Right cardiac atrium (tissue), 5 donors: ENCODE results near the gene MT4. TPM values are rescaled to one million over a fixed set of nuclear protein-coding genes. Genes with fewer than 3 reads are reported as not detected.

ENCODE experiments used
- ATAC-seq, 2 donors: fragments of 200-7000 bp; cut with Tn5 transposase; one replicate each; pipeline versions ENCODE4 v1.8.0 to v1.9.1; 2020; ENCODE audit warnings: moderate library complexity in 2 of 2, mild to moderate bottlenecking in 1 of 2
- DNase-seq, 3 donors: peaks; one replicate each; pipeline ENCODE4 v3.0.0-alpha.2; 2020
- H3K27ac ChIP-seq: one replicate; pipeline ENCODE4 v1.5.1; 2013; ENCODE audit warnings: mild to moderate bottlenecking, low read length, control low read depth, moderate library complexity
- H3K27me3 ChIP-seq: one replicate; pipeline ENCODE4 v1.6.1; 2013; ENCODE audit not compliant: control insufficient read depth, insufficient read depth
- H3K4me1 ChIP-seq: one replicate; pipeline ENCODE4 v1.6.1; 2013; ENCODE audit warnings: low read length; ENCODE audit not compliant: control insufficient read depth, insufficient read depth
- H3K4me3 ChIP-seq: one replicate; pipeline ENCODE4 v1.5.1; 2013; ENCODE audit warnings: low read length, control low read depth
- H3K9me3 ChIP-seq: one replicate; pipeline ENCODE4 v1.6.1; 2013; ENCODE audit warnings: low read length; ENCODE audit not compliant: control insufficient read depth
- WGBS: extraction: QIAGEN DNeasy Blood & Tissue Kit; methylation state at CpG from one replicate; pipeline ENCODE4 v1.1.7; 2013; 5-methylcytosine and 5-hydroxymethylcytosine counted together
- intact Hi-C, 4 donors: fragments of 100-400 bp; cut with DNase I; formaldehyde crosslinking; loops; one replicate each; pipeline versions ENCODE4 v1.11.0 to v1.14.0; 2022 to 2023
- long read RNA-seq, 4 donors: library from polyadenylated mRNA; unstranded; transcript quantifications; one replicate each; pipeline ENCODE4 v2.0.0, GENCODE V29; 2020 to 2021
- polyA plus RNA-seq: library from polyadenylated mRNA; stranded (reverse); fragments of 200-250 nt; gene quantifications from one replicate; pipeline ENCODE4 v1.2.3, GENCODE V29; 2013
- total RNA-seq, 4 donors: library from RNA; stranded (reverse); fragmentation: NEBNext Ultra II Directional; extraction: Animal tissue kit (Norgen Biotek cat#: 25700); gene quantifications; one replicate each; pipeline ENCODE4 v1.2.1, GENCODE V29; 2021
- donor health status: healthy with polysubstance abuse.
- donor health status: DM: no; HTN: yes; CAD: no.
- donor health status: DM: no; HTN: no; CAD: no.
- donor health status: DM: no; HTN: yes; CAD: no; lungs with severe emphysema.
- donor health status: DM: yes; HTN: yes; CAD: no.

The MT4 gene
- total RNA-seq (not detected), polyA plus RNA-seq (not detected)
- long read RNA-seq, donor 1, result 0 reads
- long read RNA-seq, donor 2, result 0 reads
- long read RNA-seq, donor 3, result 0 reads
- long read RNA-seq, donor 4, result 0 reads

GRCh38 chr16:56564793-56565477, at the start of gene MT4:
TSS of gene MT4 (plus strand) at chr16:56565073. CDS start at chr16:56565129, 56 bp downstream.
- 70% methylated on average over 12 of the region's 12 CpGs for WGBS
- H3K4me1 ChIP-seq, result no peaks in the 10 kb centered on the region

GRCh38 chr16:56515665-56516064, 49.2 kb upstream of the MT4 start:
- no peaks in the 10 kb centered on the region for H3K9me3 ChIP-seq
- 64% methylated on average over 6 of the region's 6 CpGs for WGBS
- intact Hi-C loops, result loop anchor here in 2 of 4 donors (2.0 to 10.0 kb wide), 3 partner anchors 85 to 189 kb away; no protein-coding TSS in a partner anchor
- H3K4me3 ChIP-seq, result no peak overlapping the region
- H3K27me3 ChIP-seq, result no peaks in the 10 kb centered on the region
- DNase-seq, result no peak
- peaks cover 7% of the 10 kb centered on the region for H3K4me1 ChIP-seq
- no peak overlapping the region for H3K27ac ChIP-seq
- no peak for ATAC-seq

More at GRCh38 chr16:56564793-56565477, at the start of gene MT4:
- DNase-seq (no peak), ATAC-seq (no peak)
- H3K27ac ChIP-seq, result no peak within 1 kb of the TSS
- H3K9me3 ChIP-seq, result no peaks in the 10 kb centered on the region
- intact Hi-C loops, result no loop called here
- H3K4me3 ChIP-seq, result no peak within 1 kb of the TSS
- H3K27me3 ChIP-seq, result no peaks in the 10 kb centered on the region

- Histone ChIP-seq H3K9me3 (no peaks in the 10 kb centered on the region), H3K4me1 (peaks cover 7% of the 10 kb centered on the region), H3K27me3 (no peaks in the 10 kb centered on the region), H3K27ac (no peak overlapping the region), H3K4me3 (no peak overlapping the region)
- WGBS, result 92% methylated on average over 2 of the region's 2 CpGs
- ATAC-seq (no peak), DNase-seq (no peak)
- intact Hi-C loops, result loop anchor here in 2 of 4 donors (10.0 kb wide), 2 partner anchors 178 to 188 kb away; no protein-coding TSS in a partner anchor
Measured at GRCh38 chr16:56517206-56517605, 47.7 kb upstream of the MT4 start.

GRCh38 chr16:56518425-56518824, 46.4 kb upstream of the MT4 start:
- intact Hi-C loops, result loop anchor here in 3 of 4 donors (2.0 to 10.0 kb wide), 3 partner anchors 84 to 186 kb away; no protein-coding TSS in a partner anchor
- H3K4me1 ChIP-seq, result peaks cover 7% of the 10 kb centered on the region

GRCh38 chr16:56519459-56520250, 45.2 kb upstream of the MT4 start, which contains the start of gene BBS2:
TSS of gene BBS2 (minus strand) at chr16:56520024. CDS start at chr16:56519862, 162 bp downstream.
- WGBS, result under 1% methylated on average over 65 of the region's 65 CpGs
- Histone ChIP-seq H3K4me3 (peak within 1 kb of the TSS; percentile 63), H3K27me3 (no peaks in the 10 kb centered on the region), H3K9me3 (no peaks in the 10 kb centered on the region), H3K4me1 (peaks cover 7% of the 10 kb centered on the region), H3K27ac (peak within 1 kb of the TSS; percentile 92)
- ATAC-seq (peak; percentile 98), DNase-seq (peak; percentile 92 to 98 (median 97))
- intact Hi-C loops, result loop anchor here in 3 of 4 donors (2.0 to 10.0 kb wide), 4 partner anchors 75 to 185 kb away; no protein-coding TSS in a partner anchor

More at GRCh38 chr16:56518425-56518824, 46.4 kb upstream of the MT4 start:
- H3K27me3 ChIP-seq, result no peaks in the 10 kb centered on the region
- no peak overlapping the region for H3K27ac ChIP-seq
- ATAC-seq (no peak), DNase-seq (no peak)
- no peaks in the 10 kb centered on the region for H3K9me3 ChIP-seq
- 80% methylated on average over 7 of the region's 7 CpGs for WGBS
- no peak overlapping the region for H3K4me3 ChIP-seq

- no peaks in the 10 kb centered on the region for H3K27me3 ChIP-seq
- intact Hi-C loops, result loop anchor here in 1 of 4 donors (10.0 kb wide), 1 partner anchor 75 kb away; no protein-coding TSS in a partner anchor
- peak overlapping the region; percentile 80 for H3K27ac ChIP-seq
- no peaks in the 10 kb centered on the region for H3K9me3 ChIP-seq
- ATAC-seq, result no peak
- no peak for DNase-seq
- H3K4me1 ChIP-seq, result peaks cover 7% of the 10 kb centered on the region
- peak overlapping the region; percentile 63 for H3K4me3 ChIP-seq
- 28% methylated on average over 4 of the region's 4 CpGs for WGBS
Measured at GRCh38 chr16:56520251-56520577, 44.7 kb upstream of the MT4 start.

- no peak for ATAC-seq
- DNase-seq, result no peak
- Histone ChIP-seq H3K4me3 (no peak overlapping the region), H3K9me3 (no peaks in the 10 kb centered on the region), H3K27ac (no peak overlapping the region), H3K4me1 (no peaks in the 10 kb centered on the region), H3K27me3 (no peaks in the 10 kb centered on the region)
- 52% methylated on average over 9 of the region's 9 CpGs for WGBS
- intact Hi-C loops, result loop anchor here in 1 of 4 donors (10.0 kb wide), 1 partner anchor 70 kb away; no protein-coding TSS in a partner anchor
Measured at GRCh38 chr16:56525236-56525635, 39.6 kb upstream of the MT4 start.

GRCh38 chr16:56530872-56531271, 34.0 kb upstream of the MT4 start:
- 76% methylated on average over 1 of the region's 1 CpG for WGBS
- ATAC-seq (no peak), DNase-seq (no peak)
- H3K4me3 ChIP-seq, result no peak overlapping the region
- intact Hi-C loops, result no loop called here
- H3K27ac ChIP-seq, result no peak overlapping the region
- no peaks in the 10 kb centered on the region for H3K4me1 ChIP-seq
- H3K9me3 ChIP-seq, result no peaks in the 10 kb centered on the region
- no peaks in the 10 kb centered on the region for H3K27me3 ChIP-seq

GRCh38 chr16:56532714-56533113, 32.2 kb upstream of the MT4 start:
- WGBS, result 65% methylated on average over 4 of the region's 4 CpGs
- intact Hi-C loops, result no loop called here
- Histone ChIP-seq H3K4me1 (no peaks in the 10 kb centered on the region), H3K9me3 (no peaks in the 10 kb centered on the region), H3K27ac (no peak overlapping the region), H3K27me3 (no peaks in the 10 kb centered on the region), H3K4me3 (no peak overlapping the region)
- DNase-seq (no peak), ATAC-seq (no peak)

- Histone ChIP-seq H3K27me3 (no peaks in the 10 kb centered on the region), H3K4me1 (no peaks in the 10 kb centered on the region), H3K4me3 (no peak overlapping the region), H3K9me3 (no peaks in the 10 kb centered on the region), H3K27ac (no peak overlapping the region)
- 81% methylated on average over 8 of the region's 8 CpGs for WGBS
- DNase-seq, result no peak
- ATAC-seq, result no peak
- intact Hi-C loops, result no loop called here
Measured at GRCh38 chr16:56534847-56535383, 30.0 kb upstream of the MT4 start.
